HG02642 (cell line): ENCODE data around the gene MYO5B.
"Not testable (repeated sequence)": the region's sequence is repeated elsewhere in the genome, so short reads cannot be mapped to it uniquely, and the experiment has no call there.

Experiments
- ATAC-seq: cut with Tn5 transposase; IDR thresholded peaks from one replicate; pipeline ENCODE4 v1.9.1; 2021; ENCODE audit warnings: mild to moderate bottlenecking; ENCODE audit not compliant: unreplicated experiment, poor library complexity

Gene MYO5B

DNA sequence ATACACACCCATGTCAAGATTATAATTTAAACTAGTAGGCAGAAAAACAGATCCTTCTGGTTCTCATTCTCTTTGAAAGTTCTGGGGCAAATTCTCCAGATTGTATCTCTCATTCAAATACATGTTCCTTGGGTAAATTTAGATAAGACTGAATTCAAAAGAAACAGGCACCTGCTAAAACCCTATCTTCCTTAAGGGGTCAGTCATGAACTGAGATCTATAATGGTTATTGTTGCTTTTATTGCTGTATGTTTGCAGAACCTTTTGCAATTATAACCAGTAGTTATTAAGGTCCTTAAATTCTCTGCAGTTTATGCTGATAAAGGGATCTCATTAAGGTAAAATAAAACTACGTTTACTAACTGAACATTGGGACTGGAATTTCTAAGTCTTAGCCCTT lies 83.5 kb downstream of the MYO5B start:
- no peak for ATAC-seq

DNA sequence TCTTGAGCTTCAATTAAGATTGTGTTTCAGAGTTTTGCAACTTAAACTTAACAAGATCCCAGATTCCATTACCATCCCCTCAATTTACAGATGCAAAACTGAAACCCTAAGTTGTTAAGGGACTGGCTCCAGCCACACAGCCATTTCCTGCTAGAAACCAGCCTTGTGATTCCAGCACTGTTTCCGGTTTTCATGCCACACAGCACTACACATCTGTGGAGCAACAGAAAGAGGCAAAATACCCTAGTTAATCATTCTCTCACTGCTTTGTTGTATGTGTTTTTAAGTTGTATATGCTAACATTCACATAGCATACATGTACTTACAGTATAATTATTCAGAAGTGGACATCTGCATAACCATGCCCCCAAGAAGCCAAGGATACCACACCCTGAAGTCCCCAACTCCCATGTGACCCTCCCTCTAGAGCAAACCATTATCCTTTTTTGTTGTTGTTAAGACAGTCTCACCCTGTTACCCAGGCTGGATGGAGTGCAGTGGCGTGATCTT lies 87.4 kb downstream of the MYO5B start:
- no peak for ATAC-seq

DNA sequence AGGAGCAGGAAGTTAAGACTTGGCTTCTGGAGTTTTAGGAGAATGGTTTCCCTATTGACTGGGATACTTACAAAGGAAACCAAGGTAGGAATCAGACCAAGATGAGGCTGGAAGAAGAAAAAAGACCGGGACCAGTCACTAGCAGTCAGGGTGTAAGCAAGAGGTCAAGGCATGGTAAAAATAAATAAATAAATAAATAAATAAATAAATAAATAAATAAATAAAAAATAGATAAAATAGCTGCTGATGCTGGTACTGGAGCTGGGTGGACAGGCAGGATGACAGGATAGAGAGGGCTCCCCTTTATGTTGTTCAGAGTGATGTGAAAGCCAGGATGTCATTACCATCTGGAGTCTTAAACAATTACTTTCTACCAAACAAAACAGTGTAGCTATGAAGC lies 89.9 kb downstream of the MYO5B start:
- no peak for ATAC-seq

DNA sequence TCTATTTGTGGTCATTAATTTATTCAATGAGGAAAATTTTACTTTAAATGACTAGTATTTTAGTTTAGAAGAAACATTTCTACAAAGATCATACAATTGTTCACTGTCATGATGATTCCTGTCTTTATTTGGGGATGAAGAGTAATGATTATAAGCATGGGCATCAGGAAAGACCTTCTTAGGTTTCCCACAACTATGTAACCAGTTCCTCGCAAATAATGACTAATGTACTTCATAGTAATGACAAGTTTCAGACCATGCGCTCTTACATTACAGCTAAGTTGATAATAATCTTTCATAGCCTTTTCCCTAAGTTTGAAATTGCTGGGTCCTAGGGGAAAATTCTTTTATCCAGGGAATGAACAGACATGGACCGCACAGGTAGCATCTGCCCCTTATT lies 90.5 kb downstream of the MYO5B start:
- ATAC-seq, result no peak

DNA sequence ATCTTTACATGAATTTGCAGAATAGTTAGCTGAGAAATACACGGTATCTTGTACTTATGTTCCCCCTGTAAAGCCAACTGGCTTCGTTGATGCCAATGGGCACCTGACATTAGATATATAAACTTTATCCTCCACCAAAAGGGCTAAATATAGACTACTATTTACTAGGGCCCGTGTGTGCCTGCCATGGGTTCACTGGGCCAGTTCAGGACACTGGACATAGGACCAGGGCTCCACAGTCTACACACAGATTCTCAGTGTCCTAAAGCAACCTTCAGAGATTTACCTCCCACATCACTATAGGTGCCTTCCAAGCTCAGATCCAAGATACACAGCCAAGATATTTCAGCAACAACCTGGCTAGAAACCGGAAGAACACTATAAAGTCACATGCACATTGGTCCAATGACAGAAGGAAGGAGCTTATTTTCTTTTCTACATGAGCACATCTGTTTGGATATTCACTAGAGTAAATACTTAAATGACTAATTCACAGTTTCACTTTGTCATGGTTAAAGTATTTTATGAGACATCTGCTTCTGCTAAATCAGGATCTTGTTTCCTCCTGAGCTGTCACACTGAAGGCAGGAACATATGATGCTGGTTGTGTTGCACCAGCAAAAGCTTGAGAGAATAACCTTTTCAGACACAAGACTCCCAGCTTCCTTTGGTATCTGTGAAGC lies 95.1 kb downstream of the MYO5B start:
- ATAC-seq, result peak; percentile 74

DNA sequence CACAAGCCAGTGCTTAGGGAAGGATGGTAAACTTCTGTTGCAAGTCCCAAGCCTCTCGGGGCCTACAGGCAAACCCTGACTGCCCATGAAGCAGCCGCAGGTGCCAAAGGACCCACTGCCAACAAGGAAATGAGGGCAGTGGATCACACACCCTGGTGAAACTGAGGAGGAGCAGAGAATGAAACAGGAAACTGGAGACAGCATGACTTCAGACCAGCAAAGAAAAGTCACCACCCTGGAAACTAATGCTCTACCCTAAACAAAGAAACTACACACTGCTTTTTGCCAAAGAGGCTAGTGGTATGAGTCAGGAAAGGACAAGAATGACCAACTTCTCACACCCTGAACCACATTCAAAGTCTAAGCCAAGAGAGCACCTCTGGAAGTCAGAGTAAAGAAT lies 97.2 kb downstream of the MYO5B start:
- ATAC-seq, result no peak

DNA sequence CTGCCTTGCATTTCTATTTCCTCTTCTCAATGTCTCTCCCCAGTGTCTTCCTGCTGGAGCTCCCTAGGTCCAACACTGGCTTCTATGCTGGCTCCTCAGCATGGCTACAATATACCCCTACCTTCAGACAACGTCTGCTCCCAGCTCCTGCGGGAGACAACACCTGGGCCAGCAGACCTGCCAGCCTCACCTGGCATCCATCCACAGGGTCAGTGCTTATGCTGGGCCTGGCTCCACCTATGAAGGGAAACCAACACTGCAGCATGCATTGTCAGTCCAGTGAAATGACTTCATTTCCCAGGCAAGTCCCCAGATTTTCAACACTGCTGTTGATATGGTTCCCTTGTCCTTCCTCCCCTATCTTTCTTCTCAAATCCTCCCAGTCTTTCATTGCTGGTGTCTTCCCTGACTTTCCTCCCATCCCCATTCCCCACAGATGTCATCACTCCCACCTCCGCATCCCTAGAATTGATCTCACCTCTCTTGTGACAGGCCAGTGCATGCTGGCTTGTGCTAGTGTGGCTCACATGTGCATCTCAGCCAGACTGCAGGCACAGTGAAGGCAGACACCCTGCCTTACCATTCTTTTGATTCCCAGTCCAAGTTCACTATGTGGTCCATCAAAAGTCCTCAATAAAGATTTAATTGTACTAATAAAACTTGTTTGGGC lies 98.0 kb downstream of the MYO5B start:
- ATAC-seq, result no peak

DNA sequence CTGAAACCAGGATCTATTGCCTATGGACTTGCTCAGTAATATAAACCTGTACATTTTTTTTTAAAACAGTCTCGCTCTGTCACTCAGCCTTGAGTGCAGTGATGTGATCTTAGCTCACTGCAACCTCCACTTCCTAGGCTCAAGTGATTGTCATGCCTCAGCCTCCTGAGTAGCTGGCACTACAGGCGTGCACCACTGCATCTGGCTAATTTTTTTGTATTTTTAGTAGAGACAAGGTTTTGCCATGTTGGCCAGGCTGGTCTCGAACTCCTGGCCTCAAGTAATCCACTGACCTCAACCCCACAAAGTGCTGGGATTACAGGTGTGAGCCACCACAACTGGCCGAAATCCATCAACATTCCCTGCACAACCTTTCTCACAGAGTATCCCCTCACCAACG lies 100.2 kb downstream of the MYO5B start:
- ATAC-seq, result not testable (repeated sequence)

DNA sequence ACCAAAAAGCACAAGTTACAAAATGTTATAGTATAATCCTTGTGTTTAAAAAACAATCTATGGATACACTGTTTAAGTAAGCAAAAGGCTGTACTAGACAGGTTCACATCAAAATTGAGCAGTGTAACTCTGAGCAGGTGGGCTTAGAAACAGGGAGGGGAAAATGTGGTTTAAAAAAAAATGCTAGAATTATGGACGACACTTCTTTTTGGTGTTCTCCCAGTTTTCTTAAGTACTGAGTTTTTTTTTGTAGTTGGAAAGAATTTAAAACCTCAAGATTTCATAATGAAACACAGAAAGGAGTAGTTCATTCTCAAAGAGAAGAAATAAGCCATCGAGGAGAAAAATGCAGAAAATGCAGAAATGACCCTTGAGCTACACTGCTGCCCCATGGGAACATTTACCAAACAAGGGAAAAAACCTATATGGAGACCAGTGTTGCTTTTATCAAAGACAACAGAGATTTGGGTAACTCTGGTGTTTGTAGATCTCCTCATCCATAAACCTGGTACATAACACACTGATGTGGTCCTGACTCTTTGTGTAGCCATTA lies 100.7 kb downstream of the MYO5B start:
- no peak for ATAC-seq

DNA sequence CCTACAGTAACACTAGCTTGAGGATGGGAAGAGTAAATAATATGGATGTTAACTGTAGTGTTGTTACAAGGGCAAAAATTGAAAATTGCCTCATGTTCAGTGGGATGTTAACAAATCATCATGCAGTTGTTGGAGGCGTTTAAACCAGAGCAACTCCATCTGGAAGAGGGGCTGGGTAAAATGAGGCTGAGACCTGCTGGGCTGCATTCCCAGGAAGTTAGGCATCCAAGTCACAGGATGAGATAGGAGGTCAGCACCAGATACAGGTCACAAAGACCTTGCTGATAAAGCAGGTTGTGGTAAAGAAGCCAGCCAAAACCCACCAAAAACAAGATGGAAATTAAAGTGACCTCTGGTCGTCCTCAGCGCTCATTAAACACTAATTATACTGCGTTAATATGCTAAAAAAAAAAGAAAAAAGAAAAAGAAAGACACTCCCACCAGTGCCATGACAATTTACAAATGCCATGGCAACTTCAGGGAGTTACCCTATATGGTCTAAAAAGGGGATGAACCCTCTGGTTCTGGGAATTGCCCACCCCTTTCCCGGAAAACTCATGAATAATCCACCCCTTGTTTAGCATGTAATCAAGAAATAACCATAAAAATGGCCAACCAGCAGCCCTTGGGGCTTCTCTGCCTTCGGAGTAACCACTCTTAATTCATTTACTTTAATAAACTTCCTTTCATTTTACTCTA lies 101.4 kb downstream of the MYO5B start:
- ATAC-seq, result no peak

DNA sequence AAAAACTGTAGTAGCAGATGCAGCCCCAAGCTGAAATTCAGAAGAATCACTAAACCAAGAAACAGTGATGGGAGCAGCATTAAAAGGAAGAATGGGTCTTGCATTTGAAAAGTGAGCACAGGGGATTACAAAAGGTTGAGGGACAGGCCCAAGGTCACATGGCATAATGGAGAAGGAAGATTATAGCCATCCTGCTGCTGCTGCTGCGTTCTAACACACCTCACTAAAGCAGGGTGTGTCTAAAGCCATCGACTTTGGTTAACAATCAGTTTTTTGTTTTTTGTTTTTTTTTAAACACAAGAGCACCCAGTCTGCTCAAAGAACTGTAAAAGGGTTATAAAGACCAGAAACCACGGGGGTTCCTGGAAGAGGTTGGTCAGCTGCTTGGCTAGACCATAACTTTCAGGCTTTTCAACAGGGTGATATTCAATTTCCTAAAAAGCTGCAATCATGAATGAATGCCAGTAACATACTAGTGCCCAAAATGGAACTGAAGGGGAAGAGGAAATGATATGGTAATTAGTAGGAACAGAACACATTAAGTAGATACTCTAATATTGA lies 102.6 kb downstream of the MYO5B start:
- no peak for ATAC-seq

DNA sequence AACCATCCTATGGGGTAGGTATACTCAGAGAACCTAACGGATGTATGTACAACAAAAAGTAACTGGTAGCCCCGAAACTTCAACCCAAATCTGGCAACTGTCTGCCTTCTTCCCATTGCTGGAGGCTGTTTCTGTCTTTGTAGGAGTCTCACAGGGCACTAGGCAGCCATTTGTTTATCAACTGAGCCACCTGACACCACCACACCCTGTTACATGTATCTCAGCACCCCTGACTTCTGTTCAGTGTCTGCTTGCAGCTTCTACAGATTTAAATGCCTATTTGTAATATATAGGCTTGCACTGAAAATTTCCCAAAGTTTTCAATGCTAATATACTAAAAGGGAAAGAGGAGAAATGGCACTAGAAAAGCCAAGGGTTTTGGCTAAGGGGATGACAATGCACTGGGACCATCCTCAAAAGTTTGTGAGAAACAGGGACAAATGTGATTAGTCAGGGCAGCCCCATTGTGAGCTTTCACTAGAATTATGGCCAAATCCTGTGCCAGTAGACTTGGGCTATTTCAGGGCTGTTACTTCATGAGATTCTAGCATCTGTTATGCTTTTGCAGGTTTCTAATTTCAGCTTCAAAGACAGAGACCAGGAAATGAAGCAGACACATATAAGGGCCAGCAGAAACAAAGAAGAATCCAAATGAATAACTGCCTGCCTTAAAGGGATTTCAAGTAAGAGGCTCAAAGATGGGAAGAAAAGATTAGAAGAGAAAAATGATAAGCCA lies 103.3 kb downstream of the MYO5B start:
- no peak for ATAC-seq

DNA sequence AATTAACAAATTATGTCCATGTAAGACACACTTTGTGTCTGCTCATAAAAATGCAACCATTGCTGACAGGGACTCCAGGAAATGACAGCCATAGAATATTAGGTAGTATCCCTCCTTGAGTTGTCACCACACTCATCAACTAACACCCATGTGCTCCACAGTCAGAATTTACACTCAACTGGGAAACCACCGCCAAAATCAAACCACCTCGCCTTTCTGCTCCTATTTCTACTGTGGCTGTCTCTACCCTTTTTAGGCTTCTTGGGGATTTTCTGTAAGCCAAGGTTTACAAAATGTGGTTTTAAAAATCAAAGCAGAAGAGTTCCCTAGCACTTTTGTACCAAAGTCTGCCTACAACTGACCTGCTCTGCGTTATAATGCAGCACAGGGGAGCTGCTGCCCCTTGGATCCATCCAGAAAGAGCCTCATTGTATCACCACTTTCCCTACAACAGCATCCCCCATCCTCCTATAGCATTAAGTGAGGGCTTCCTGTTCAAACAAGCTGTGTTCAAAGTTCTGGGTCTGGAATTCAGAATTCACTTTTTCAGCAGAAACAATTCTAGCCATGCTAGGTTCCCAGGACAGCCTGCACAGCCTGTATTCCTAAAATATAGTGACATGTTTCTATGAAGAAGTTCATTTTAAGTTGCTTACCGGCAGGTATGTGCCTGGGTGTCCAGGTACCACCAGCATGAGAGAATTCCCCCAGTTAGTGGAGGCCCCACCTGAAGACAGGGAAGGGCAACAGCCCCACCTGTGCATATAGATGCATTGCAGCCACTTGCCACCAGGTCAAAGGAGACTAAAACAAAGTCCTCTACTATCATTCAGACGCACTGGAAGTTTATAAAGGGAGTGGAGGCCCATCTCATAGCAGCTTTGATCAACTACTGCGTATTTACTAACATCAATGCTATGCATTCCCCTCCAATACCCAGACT lies 104.3 kb downstream of the MYO5B start:
- ATAC-seq, result no peak

DNA sequence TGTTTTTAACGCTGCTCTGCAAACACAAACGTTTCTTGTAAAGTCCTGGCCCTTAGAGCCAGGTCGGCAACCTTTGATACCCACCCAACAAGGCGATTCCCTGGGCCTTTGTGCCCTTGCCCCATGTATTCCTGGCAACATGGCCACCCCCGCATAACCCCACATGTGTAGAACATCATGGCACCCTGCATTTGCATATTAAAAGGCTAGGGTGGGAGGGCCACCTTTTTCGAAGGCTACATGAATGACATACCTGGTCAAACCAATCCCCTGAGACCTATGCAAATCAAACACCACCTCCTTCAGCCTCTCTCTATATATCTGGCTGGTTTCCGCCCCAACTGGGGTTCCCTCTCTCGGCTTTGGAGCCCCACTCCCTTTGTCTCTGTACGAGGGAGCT lies 105.2 kb downstream of the MYO5B start:
- no peak for ATAC-seq

DNA sequence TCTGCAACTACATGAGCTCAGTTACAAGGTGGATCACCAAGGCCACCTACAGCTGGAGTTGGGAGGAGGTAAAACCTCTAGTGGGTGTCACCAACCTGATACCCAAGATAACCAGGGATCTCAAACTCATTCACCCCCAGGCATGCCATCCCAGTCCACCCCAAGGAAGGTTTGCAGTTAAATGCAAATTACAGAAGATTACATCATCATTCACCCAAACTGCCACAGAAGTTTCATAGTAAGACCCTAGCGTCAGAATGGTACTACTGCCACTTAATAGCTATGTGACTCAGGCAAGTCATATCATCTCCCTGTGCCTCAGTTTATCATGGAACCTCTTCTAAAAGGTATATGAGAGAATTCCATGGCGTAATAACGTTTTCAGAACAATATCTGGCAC lies 111.2 kb downstream of the MYO5B start:
- ATAC-seq, result no peak

DNA sequence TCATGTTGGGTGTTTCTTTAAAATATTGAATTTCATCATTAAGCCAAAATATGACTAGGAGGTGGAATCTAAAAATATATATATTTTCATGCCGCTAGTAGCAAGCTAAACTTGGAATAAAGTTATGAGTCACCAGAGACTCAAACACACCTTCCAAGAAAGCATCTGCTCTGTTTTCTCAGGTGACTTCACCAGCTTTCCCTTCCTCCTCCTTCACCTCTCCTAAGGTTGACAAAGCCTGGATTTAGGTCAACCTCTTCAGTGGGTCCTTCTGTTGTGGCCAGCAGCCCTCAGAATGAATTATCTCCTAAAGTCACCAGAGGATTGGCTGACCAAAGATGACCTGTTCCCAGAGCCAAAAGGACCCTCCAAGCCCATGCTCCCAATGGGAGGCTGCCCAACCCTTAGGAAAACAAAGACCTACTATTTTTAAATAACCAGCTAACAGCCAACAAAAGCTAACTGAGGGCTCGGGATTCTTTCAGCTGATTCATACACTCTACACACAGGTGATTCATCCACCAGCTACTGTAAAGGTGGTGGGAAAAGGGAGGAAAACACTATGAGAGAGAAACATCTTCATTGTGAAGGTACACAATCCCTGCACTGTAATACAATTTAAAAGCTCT lies 113.9 kb downstream of the MYO5B start:
- ATAC-seq, result no peak

DNA sequence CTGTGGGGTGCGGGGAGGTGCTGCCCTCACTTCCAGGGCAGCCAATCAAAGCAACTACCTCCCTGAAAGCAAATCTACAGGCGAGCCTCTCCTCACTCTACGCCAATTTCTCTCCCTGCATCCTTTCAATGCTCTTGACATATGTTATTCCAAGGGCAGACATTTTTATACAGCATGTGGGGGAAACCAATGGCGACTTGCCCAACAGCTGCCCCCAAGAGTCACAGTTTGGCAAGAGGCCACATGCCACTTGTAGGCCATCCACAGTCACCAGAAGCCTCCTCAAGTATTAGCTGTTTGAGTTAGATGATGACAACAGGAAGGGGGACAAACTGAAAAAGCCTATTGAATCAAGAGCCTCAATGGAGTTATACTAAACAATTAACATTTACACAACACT lies 114.6 kb downstream of the MYO5B start:
- ATAC-seq, result no peak

DNA sequence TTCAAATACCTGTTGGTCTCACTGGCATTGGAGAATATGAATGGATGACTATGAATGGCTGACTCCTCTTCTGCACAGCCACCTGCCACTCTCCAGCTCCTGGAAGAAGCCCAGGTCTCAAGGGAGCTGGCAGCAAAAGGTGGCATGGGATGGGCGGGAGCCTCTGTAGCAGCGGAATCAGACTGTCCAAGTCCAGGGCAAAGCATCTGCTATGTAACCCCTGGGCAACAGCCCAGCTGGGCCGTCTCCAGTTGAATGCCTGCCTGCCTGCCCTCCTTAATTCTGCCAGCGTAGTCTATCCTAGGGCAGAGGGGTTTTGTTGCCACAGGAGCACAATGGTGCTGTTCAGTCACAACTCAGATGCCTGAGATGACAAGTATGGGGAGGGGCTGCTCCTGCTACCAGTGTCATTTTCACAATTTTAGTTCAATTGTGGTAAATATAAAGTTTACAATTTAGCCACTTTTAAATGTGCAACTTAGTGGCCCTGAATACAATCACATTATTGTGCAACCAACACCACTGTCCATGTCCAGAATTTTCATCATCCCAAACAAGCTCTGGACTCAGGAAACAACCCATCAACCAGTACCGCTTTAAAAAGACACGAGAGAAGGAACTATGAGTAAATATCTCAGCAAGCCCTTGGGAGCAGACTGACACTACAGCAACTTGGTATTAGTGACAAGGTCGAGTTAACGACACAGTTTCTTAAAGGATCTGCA lies 115.2 kb downstream of the MYO5B start:
- ATAC-seq, result no peak
